ENCODE measurements around the gene TNFRSF21.

- no peak for TF ChIP-seq CTCF (IDR thresholded peaks at IDR 0.05)
- TF ChIP-seq POLR2A (IDR thresholded peaks at IDR 0.05): no peak
Measured at GRCh38 chr6:47253136-47253535, 56.6 kb downstream of the TNFRSF21 start.

Measured in lower leg skin (tissue), 3 donors.